ENCODE data around the gene CYP2S1.

The CYP2S1 gene

GRCh38 chr19:41195675-41196497 lies 2.9 kb downstream of the CYP2S1 start:
- DNase-seq, result no peak

- no peak for DNase-seq
These were observed 5.5 kb downstream of the CYP2S1 start for GRCh38 chr19:41198559-41198958.

- no peak for DNase-seq
These were observed 10.4 kb downstream of the CYP2S1 start for GRCh38 chr19:41203371-41203770.

- DNase-seq, result peak in 1 of 2 experiments; percentile 68
These were observed 11.3 kb downstream of the CYP2S1 start for GRCh38 chr19:41204338-41204737.

- peak in 1 of 2 experiments; percentile 18 for DNase-seq
These were observed 13.0 kb downstream of the CYP2S1 start for GRCh38 chr19:41205995-41206394.

GRCh38 chr19:41206456-41206855 lies 13.4 kb downstream of the CYP2S1 start:
- no peak for DNase-seq

- DNase-seq, result no peak
These were observed 14.1 kb downstream of the CYP2S1 start for GRCh38 chr19:41206926-41207750.

GRCh38 chr19:41214161-41214560 lies 21.1 kb downstream of the CYP2S1 start:
- no peak for DNase-seq

GRCh38 chr19:41217741-41218140 lies 24.7 kb downstream of the CYP2S1 start:
- no peak for DNase-seq

- no peak for DNase-seq
These were observed 25.2 kb downstream of the CYP2S1 start for GRCh38 chr19:41218249-41218614.

GRCh38 chr19:41218615-41219507 lies 25.8 kb downstream of the CYP2S1 start, which contains the start of gene AXL:
AXL (plus strand) TSS chr19:41219223; CDS start chr19:41219393, 170 bp downstream.
- no peak for DNase-seq

GRCh38 chr19:41219924-41220567 lies 27.0 kb downstream of the CYP2S1 start:
- no peak for DNase-seq

- no peak for DNase-seq
These were observed 27.8 kb downstream of the CYP2S1 start for GRCh38 chr19:41220811-41221210.

- no peak for DNase-seq
These were observed 28.6 kb downstream of the CYP2S1 start for GRCh38 chr19:41221514-41222205.

GRCh38 chr19:41222240-41222639 lies 29.2 kb downstream of the CYP2S1 start:
- no peak for DNase-seq

GRCh38 chr19:41223431-41224234 lies 30.6 kb downstream of the CYP2S1 start:
- DNase-seq, result no peak

- DNase-seq, result no peak
These were observed 31.6 kb downstream of the CYP2S1 start for GRCh38 chr19:41224632-41225031.

- no peak for DNase-seq
These were observed 32.4 kb downstream of the CYP2S1 start for GRCh38 chr19:41225238-41226052.

- DNase-seq, result no peak
These were observed 33.2 kb downstream of the CYP2S1 start for GRCh38 chr19:41226053-41226873.
